ENCODE data around the gene MRPL49. TPM values are rescaled to one million over a fixed set of nuclear protein-coding genes. Genes with fewer than 3 reads are reported as not detected.
A peak's percentile ranks its signal among the peaks of the same experiment; 100 is the strongest.

MRPL49 gene
- total RNA-seq, 4 donors from 2014 or later = 10.5 to 119 (median 60.9) TPM

GRCh38 chr11:65078786-65079342, 43.3 kb upstream of the MRPL49 start:
- Histone ChIP-seq H3K27me3 (no peaks in the 10 kb centered on the region), H3K9me3 (no peaks in the 10 kb centered on the region), H3K4me1 (peaks cover 5 to 14% (median 10%) of the 10 kb centered on the region in 4 donors), H3K4me3 (no peak overlapping the region), H3K27ac (peak overlapping the region in 2 of 4 donors; percentile 4 to 38), H3K36me3 (no peaks in the 10 kb centered on the region)
- in situ Hi-C loops (cut with MboI; ENCODE audit: low pct_ligation_motif_present in 1 of 4, low pct_unique_long_range_greater_than_20kb in 1 of 4, low sequenced_read_pairs in 3 of 4) = no loop called here
- intact Hi-C loops (cut with DNase I; ENCODE audit: low total_unique reads) = no loop called here
- no peak for DNase-seq
- WGBS, 2 donors (ENCODE audit: low coverage in 1 of 2) = 80% methylated on average over 6 of the region's 9 CpGs; no CpG with 5 or more reads in 1 of the 2 donors
- TF ChIP-seq POLR2A (IDR thresholded peaks at IDR 0.05) = no peak
- TF ChIP-seq EP300 (IDR thresholded peaks at IDR 0.05; ENCODE audit: low read depth) = no peak
- no peak for TF ChIP-seq CTCF (IDR thresholded peaks at IDR 0.05)
- TF ChIP-seq POLR2AphosphoS5 (IDR thresholded peaks at IDR 0.05) = no peak

- no peak for TF ChIP-seq POLR2AphosphoS5 (IDR thresholded peaks at IDR 0.05)
- no peak for TF ChIP-seq EP300 (IDR thresholded peaks at IDR 0.05; ENCODE audit: low read depth)
- no peak for TF ChIP-seq POLR2A (IDR thresholded peaks at IDR 0.05)
- TF ChIP-seq CTCF (IDR thresholded peaks at IDR 0.05) = no peak
- H3K27me3 ChIP-seq = no peaks in the 10 kb centered on the region
- peak overlapping the region; percentile 90 to 96 (median 94) for H3K27ac ChIP-seq
- in situ Hi-C loops (cut with MboI; ENCODE audit: low pct_ligation_motif_present in 1 of 4, low pct_unique_long_range_greater_than_20kb in 1 of 4, low sequenced_read_pairs in 3 of 4) = no loop called here
- peaks cover 0 to 12% (median 0%) of the 10 kb centered on the region in 4 donors for H3K36me3 ChIP-seq
- 2 to 3% methylated on average over 8 to 13 of the region's 13 CpGs for WGBS, 2 donors (ENCODE audit: low coverage in 1 of 2)
- no peak for DNase-seq
- no peaks in the 10 kb centered on the region for H3K9me3 ChIP-seq
- intact Hi-C loops (cut with DNase I; ENCODE audit: low total_unique reads) = no loop called here
- H3K4me1 ChIP-seq = peaks cover 11 to 22% (median 16%) of the 10 kb centered on the region in 4 donors
- H3K4me3 ChIP-seq = peak overlapping the region; percentile 50 to 91 (median 66)
Observed at GRCh38 chr11:65083134-65083833, 38.8 kb upstream of the MRPL49 start.

GRCh38 chr11:65083834-65084597, 38.1 kb upstream of the MRPL49 start, which contains the start of the genes CDCA5 and ZFPL1:
Gene CDCA5 (minus strand): TSS chr11:65084040. CDS start chr11:65083978, 62 bp downstream.
Gene ZFPL1 (plus strand): TSS chr11:65084222. CDS start chr11:65084699, 477 bp downstream.
- 0 to 1% methylated on average over 4 to 62 of the region's 79 CpGs for WGBS, 2 donors (ENCODE audit: low coverage in 1 of 2)
- intact Hi-C loops (cut with DNase I; ENCODE audit: low total_unique reads) = no loop called here

More at GRCh38 chr11:65083834-65084597, 38.1 kb upstream of the MRPL49 start, which contains the start of the genes CDCA5 and ZFPL1:
- Histone ChIP-seq H3K4me1 (peaks cover 11 to 21% (median 15%) of the 10 kb centered on the region in 4 donors), H3K27me3 (no peaks in the 10 kb centered on the region), H3K36me3 (peaks cover 0 to 12% (median 0%) of the 10 kb centered on the region in 4 donors), H3K9me3 (no peaks in the 10 kb centered on the region), H3K27ac (peak within 1 kb of the TSS; percentile 90 to 96 (median 94)), H3K4me3 (peak within 1 kb of the TSS; percentile 61 to 91 (median 66))
- TF ChIP-seq POLR2A (IDR thresholded peaks at IDR 0.05) (peak; percentile 83), CTCF (IDR thresholded peaks at IDR 0.05) (no peak), POLR2AphosphoS5 (IDR thresholded peaks at IDR 0.05) (peak; percentile 90 to 95 (median 93)), EP300 (IDR thresholded peaks at IDR 0.05; ENCODE audit: low read depth) (no peak)
- peak; percentile 96 for DNase-seq
- in situ Hi-C loops (cut with MboI; ENCODE audit: low pct_ligation_motif_present in 1 of 4, low pct_unique_long_range_greater_than_20kb in 1 of 4, low sequenced_read_pairs in 3 of 4) = no loop called here
